Heart left ventricle (tissue), 16 donors: Measurements from ENCODE around the gene OR10R2. TPM values are rescaled to one million over a fixed set of nuclear protein-coding genes. Genes with fewer than 3 reads are reported as not detected.
A peak's percentile ranks its signal among the peaks of the same experiment; 100 is the strongest.

Experiments used
- ATAC-seq, 4 donors: fragments of 200-7000 bp; cut with Tn5 transposase; one replicate each; pipeline ENCODE4 v1.9.1; 2020 to 2022; ENCODE audit warnings: moderate library complexity in 4 of 4, mild to moderate bottlenecking in 3 of 4, moderate number of reproducible peaks in 1 of 4
- DNase-seq, 5 donors: peaks; one replicate each; pipeline ENCODE4 v3.0.0-alpha.2; 2020
- H3K27ac ChIP-seq, 12 donors: fragments of 200-600 bp; sonication (generic) in 4 of 12; one replicate each; pipeline versions ENCODE4 v1.5.0 to v1.8.0; 2016 to 2022; ENCODE audit warnings: mild to moderate bottlenecking in 2 of 12
- H3K27me3 ChIP-seq, 9 donors: fragments of 200-600 bp; sonication (generic) in 2 of 9; one replicate each; pipeline versions ENCODE4 v1.5.1 to v1.8.0; 2016 to 2022; ENCODE audit warnings: mild to moderate bottlenecking in 3 of 9
- H3K36me3 ChIP-seq, 9 donors: fragments of 200-600 bp; sonication (generic) in 2 of 9; one replicate each; pipeline versions ENCODE4 v1.5.0 to v1.8.0; 2018 to 2022; ENCODE audit warnings: mild to moderate bottlenecking in 2 of 9
- H3K4me1 ChIP-seq, 12 donors: fragments of 200-600 bp; sonication (generic) in 4 of 12; one replicate each; pipeline versions ENCODE4 v1.5.0 to v1.8.0; 2016 to 2022; ENCODE audit warnings: mild to moderate bottlenecking in 3 of 12
- H3K4me3 ChIP-seq, 12 donors: fragments of 200-600 bp; sonication (generic) in 4 of 12; one replicate each; pipeline versions ENCODE4 v1.5.0 to v1.8.0; 2017 to 2022; ENCODE audit warnings: mild to moderate bottlenecking in 9 of 12, moderate library complexity in 4 of 12
- H3K9me3 ChIP-seq, 12 donors: fragments of 200-600 bp; sonication (generic) in 4 of 12; one replicate each; pipeline versions ENCODE4 v1.5.0 to v1.8.0; 2016 to 2022; ENCODE audit warnings: mild to moderate bottlenecking in 1 of 12
- POLR2A ChIP-seq, 2 donors: fragments of 450-650 bp; IDR thresholded peaks; one replicate each; pipeline ENCODE4 v1.6.1; 2017; ENCODE audit warnings: antibody characterized with exemption in 2 of 2, mild to moderate bottlenecking in 2 of 2, moderate library complexity in 2 of 2
- WGBS, 4 donors: extraction: QIAGEN DNeasy Blood & Tissue Kit in 2 of 4; methylation state at CpG; one replicate each; pipeline versions ENCODE4 v1.1.5 to v1.1.7; 2013 to 2018; 5-methylcytosine and 5-hydroxymethylcytosine counted together
- intact Hi-C, 10 donors: fragments of 100-400 bp; cut with DNase I; formaldehyde crosslinking; loops; one replicate each; pipeline versions ENCODE4 v1.11.1 to v1.14.2; 2022
- polyA plus RNA-seq, 2 donors: library from polyadenylated mRNA; stranded (reverse); fragments of 200-250 nt; gene quantifications; one replicate each; pipeline ENCODE4 v1.2.3, GENCODE V29; 2013
- total RNA-seq, 9 donors: library from RNA; depleted of rRNA in 2 of 9; stranded (reverse); fragments of >200 nt in 2 of 9; fragmentation: NEBNext Ultra II Directional in 3 of 9; extraction: Animal tissue kit (Norgen Biotek cat#: 25700) in 3 of 9; gene quantifications; one replicate each; pipeline versions ENCODE4 v1.1.0 to v1.2.4, GENCODE V29; 2016 to 2023
- TF ChIP-seq, protein P1 (sequence below), 12 donors: fragments of 200-600 bp; sonication (generic) in 4 of 12; IDR thresholded peaks; one replicate each; pipeline versions ENCODE4 v1.5.0 to v1.8.0; 2018 to 2022; ENCODE audit warnings: antibody characterized with exemption in 12 of 12, mild to moderate bottlenecking in 5 of 12
- donor health status: ischemic (EF 13 %, LVEDD 7.1; RV severe dilation, severe dysfunction).
- donor health status: healthy with polysubstance abuse.
- donor health status: DM: no; HTN: yes; CAD: no.
- donor health status: DM: no; HTN: no; CAD: no.
- donor health status: ischemic (EF 25% LVEDD 6.9; RV normal size, moderate dysfunction).
- donor health status: ischemic (EF 25% LVEDD 5.7; RV mildly dilated, moderate dysfunction).
- donor health status: healthy.
- donor health status: DM: yes; HTN: yes; CAD: no.
- donor health status: ischemic (EF 35%, LVEDD 5.7; RV mildly dilated, moderate dysfunction).
- donor health status: nonischemic (EF 11% LVEDD 7.7; RV severe dilation, severe dysfunction).
- donor health status: DM: yes; HTN: yes; CAD: no.
- donor health status: PGD.
- donor health status: ischemic (EF 29% LVEDD 5.4; RV normal size, mild dysfunction).
- donor health status: nonischemic (EF 23%, LVEDD 6.1; RV moderate dilation, normal function).

Gene OR10R2
- total and polyA plus RNA-seq, 11 donors = not detected

DNA sequence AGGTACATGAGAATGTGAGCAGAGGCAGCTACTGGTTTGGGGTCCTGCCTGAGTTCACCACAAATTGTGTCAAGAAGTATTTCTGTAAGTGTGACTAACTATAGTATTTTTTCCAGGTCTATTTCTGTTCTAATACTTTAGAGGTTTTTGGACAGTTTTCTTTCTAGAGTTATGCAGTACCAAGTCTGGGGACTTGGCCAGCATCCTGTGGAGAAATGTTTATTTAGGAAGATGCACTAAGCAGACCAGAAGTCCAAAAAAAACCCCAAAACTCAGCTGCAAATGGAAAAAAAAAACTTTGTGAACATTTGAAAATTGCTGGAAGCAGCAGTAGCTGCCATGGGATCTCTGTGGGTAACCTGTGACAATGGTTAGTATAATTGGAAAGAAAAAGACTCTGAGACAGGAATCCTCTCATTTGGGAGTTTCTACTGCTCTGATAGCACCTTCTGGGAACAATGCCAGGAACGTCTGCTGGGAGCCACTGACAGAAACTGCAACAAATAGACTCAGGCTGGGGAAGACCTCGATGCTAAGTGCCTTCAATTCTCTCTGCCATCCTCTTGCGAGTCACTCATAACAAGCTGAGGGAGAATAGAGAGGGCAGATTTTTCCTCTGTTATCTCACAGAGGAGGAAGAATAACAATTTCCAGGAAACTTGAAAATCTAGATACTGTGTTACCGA lies 37.6 kb downstream of the OR10R2 start:
- intact Hi-C loops = loop anchor here in 3 of 10 donors (5.0 to 10.0 kb wide), 5 partner anchors 135 to 568 kb away; partner anchors contain the start of gene AIM2 (in 2 of the 3)
- no peaks in the 10 kb centered on the region for H3K9me3 ChIP-seq
- H3K36me3 ChIP-seq = no peaks in the 10 kb centered on the region
- peaks cover 0 to 12% (median 0%) of the 10 kb centered on the region in 12 donors for H3K4me1 ChIP-seq
- DNase-seq = peak in 1 of 5 donors; percentile 29
- ATAC-seq = no peak
- H3K4me3 ChIP-seq = no peak overlapping the region
- 8 to 15% (median 13%) methylated on average over 4 of the region's 4 CpGs for WGBS, 4 donors
- H3K27ac ChIP-seq = no peak overlapping the region
- TF ChIP-seq, protein P1, sequence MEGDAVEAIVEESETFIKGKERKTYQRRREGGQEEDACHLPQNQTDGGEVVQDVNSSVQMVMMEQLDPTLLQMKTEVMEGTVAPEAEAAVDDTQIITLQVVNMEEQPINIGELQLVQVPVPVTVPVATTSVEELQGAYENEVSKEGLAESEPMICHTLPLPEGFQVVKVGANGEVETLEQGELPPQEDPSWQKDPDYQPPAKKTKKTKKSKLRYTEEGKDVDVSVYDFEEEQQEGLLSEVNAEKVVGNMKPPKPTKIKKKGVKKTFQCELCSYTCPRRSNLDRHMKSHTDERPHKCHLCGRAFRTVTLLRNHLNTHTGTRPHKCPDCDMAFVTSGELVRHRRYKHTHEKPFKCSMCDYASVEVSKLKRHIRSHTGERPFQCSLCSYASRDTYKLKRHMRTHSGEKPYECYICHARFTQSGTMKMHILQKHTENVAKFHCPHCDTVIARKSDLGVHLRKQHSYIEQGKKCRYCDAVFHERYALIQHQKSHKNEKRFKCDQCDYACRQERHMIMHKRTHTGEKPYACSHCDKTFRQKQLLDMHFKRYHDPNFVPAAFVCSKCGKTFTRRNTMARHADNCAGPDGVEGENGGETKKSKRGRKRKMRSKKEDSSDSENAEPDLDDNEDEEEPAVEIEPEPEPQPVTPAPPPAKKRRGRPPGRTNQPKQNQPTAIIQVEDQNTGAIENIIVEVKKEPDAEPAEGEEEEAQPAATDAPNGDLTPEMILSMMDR (IDR thresholded peaks at IDR 0.05) = no peak
- no peak for TF ChIP-seq POLR2A (IDR thresholded peaks at IDR 0.05)
- H3K27me3 ChIP-seq = peaks cover 0 to 4% (median 0%) of the 10 kb centered on the region in 9 donors

DNA sequence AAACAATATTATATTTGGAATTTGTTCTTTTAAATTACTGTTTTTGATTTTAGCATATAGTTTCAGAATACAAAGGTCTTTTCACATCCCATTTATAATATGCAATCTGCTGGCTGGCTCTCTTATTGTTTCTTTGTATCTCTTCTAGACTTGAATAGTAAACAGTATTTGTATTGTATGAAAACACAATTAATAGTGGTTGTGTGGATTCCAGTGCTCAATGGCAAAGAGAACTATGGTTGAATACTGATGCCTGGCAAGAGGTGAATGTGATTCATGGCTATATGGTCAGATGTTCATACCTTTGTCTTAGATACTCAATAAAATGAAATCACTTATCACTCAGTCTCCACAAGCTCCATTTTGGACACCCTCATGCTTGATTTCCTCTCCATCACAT lies 44.9 kb downstream of the OR10R2 start:
- H3K9me3 ChIP-seq = peaks cover 0 to 5% (median 0%) of the 10 kb centered on the region in 12 donors
- H3K27me3 ChIP-seq = peaks cover 0 to 6% (median 0%) of the 10 kb centered on the region in 9 donors
- DNase-seq (no peak), ATAC-seq (no peak)
- no peak overlapping the region for H3K27ac ChIP-seq
- TF ChIP-seq POLR2A (IDR thresholded peaks at IDR 0.05) = no peak
- TF ChIP-seq, protein P1 (IDR thresholded peaks at IDR 0.05) = no peak
- H3K4me3 ChIP-seq = no peak overlapping the region
- H3K4me1 ChIP-seq = no peaks in the 10 kb centered on the region
- intact Hi-C loops = no loop called here
- no peaks in the 10 kb centered on the region for H3K36me3 ChIP-seq

DNA sequence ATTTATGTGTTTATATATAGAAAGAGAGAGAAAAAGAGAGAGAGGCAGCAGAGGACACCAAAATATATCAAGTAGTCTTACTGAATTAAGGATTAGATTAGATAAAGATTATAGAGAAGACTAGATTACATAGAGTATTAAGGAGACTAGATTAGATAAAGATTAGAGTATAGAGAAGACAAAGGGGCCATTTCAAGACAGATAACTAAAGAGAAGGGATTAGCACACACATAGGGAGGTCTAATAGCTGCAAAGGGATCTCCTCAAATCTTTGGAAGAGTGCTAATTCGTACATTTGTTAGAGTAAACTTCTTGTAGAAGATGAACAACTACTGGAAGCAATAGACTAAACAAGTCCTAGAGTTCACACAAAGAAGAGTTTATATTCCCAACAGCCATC lies 48.0 kb downstream of the OR10R2 start:
- H3K27me3 ChIP-seq = peaks cover 0 to 6% (median 0%) of the 10 kb centered on the region in 9 donors
- intact Hi-C loops = loop anchor here in 3 of 10 donors (10.0 kb wide), 2 partner anchors 315 to 555 kb away; no protein-coding TSS in a partner anchor
- no peak overlapping the region for H3K27ac ChIP-seq
- ATAC-seq (no peak), DNase-seq (no peak)
- peaks cover 0 to 5% (median 0%) of the 10 kb centered on the region in 12 donors for H3K9me3 ChIP-seq
- H3K4me3 ChIP-seq = no peak overlapping the region
- no peaks in the 10 kb centered on the region for H3K4me1 ChIP-seq
- TF ChIP-seq, protein P1 (IDR thresholded peaks at IDR 0.05) = no peak
- no peak for TF ChIP-seq POLR2A (IDR thresholded peaks at IDR 0.05)
- H3K36me3 ChIP-seq = no peaks in the 10 kb centered on the region
- 40 to 72% (median 55%) methylated on average over 1 of the region's 1 CpG for WGBS, 4 donors

DNA sequence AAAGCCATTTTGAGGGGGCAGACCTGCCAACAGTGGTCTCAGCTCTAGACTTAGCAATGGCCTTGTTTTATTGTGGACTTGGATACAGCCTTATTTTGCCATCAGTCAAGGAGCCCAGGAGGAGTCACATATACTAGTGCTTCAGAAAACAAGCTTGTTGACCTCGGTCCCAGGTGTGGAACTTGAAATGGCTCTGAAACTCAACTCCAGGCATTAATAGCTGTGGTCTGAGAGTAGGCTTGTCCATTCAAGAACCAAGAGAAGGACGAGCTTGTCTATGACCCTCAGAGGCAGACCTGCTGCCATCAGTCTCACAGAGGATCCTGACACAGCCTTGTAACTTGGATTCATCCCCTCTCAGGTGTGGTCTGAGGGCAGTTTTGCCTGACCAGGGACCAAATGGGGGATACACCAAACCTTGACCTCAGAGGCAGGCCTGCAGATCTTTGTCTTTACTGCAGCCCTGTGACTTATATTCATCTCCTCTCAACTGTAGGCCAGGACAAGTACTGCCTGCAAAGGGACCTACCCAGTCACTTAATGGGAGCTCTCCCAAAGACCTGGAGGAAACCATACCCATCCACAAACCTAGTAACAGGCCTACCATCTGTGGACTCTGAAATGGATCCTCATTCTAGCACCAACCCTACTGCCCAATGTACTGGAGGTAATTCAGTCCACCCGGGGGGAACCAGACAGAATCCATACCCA lies 49.1 kb downstream of the OR10R2 start:
- intact Hi-C loops = loop anchor here in 3 of 10 donors (10.0 kb wide), 2 partner anchors 316 to 556 kb away; no protein-coding TSS in a partner anchor
- peaks cover 0 to 5% (median 0%) of the 10 kb centered on the region in 12 donors for H3K9me3 ChIP-seq
- H3K4me3 ChIP-seq = no peak overlapping the region
- no peak for DNase-seq
- no peak overlapping the region for H3K27ac ChIP-seq
- TF ChIP-seq, protein P1 (IDR thresholded peaks at IDR 0.05) = no peak
- TF ChIP-seq POLR2A (IDR thresholded peaks at IDR 0.05) = no peak
- WGBS, 4 donors = 81 to 86% (median 83%) methylated on average over 3 of the region's 3 CpGs
- peaks cover 0 to 3% (median 0%) of the 10 kb centered on the region in 9 donors for H3K27me3 ChIP-seq
- ATAC-seq = no peak
- no peaks in the 10 kb centered on the region for H3K4me1 ChIP-seq
- no peaks in the 10 kb centered on the region for H3K36me3 ChIP-seq
